ENCODE results near the gene PRKN. TPM values are rescaled to one million over a fixed set of nuclear protein-coding genes. Genes with fewer than 3 reads are reported as not detected.

Gene PRKN
- total and polyA plus RNA-seq, 2 experiments from 2014 or later = 0.10 to 0.84 TPM

DNA sequence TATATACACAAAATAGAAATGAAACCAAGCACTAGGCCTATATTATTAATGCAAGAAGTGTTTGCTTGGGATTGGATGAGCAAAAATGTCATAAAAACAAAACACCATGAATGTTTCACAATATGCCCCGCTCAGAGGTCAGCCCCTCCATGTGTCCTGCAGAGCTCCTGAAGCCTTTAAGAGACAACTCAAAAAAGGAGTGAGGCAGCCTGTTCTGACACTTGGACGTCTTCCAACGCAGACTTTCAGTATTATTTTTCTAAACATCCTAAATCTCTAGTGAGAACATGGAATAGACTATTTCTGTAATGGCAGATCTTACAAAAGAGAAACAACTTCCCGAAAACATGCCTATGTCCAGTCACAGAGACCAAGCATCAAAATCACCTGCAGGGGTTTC lies 322.6 kb downstream of the PRKN start:
- no peaks in the 10 kb centered on the region for H3K27me3 Mint-ChIP-seq (ENCODE audit: insufficient read depth, low read depth, poor library complexity)

More for the DNA sequence above, 322.6 kb downstream of the PRKN start:
- H3K9me2 ChIP-seq (ENCODE audit: insufficient read depth) = peaks cover 14% of the 10 kb centered on the region
- H4K20me1 ChIP-seq (replicated peaks; ENCODE audit: insufficient read depth) = no peaks in the 10 kb centered on the region
- H3K4me1 ChIP-seq (ENCODE audit: insufficient read depth) = peaks cover 12% of the 10 kb centered on the region
- ATAC-seq = no peak
- H3K27me3 ChIP-seq (ENCODE audit: insufficient read depth) = no peaks in the 10 kb centered on the region
- H3K4me3 ChIP-seq = no peak overlapping the region
- Mint-ChIP-seq H3K27ac (no peak overlapping the region), H3K9me3 (no peaks in the 10 kb centered on the region), H3K4me1 (peaks cover 25% of the 10 kb centered on the region), H3K36me3 (ENCODE audit: low read depth) (no peaks in the 10 kb centered on the region), H3K4me3 (no peak overlapping the region)
- no peaks in the 10 kb centered on the region for H3K79me2 ChIP-seq (replicated peaks; ENCODE audit: insufficient read depth)
- H3F3A ChIP-seq (replicated peaks; ENCODE audit: low read depth) = no peaks in the 10 kb centered on the region
- H3K4me2 ChIP-seq = no peak overlapping the region
- no peak overlapping the region for H2AFZ ChIP-seq
- H3K36me3 ChIP-seq (ENCODE audit: insufficient read depth) = no peaks in the 10 kb centered on the region
- no peak for DNase-seq (ENCODE audit: low spot score)
- no peak for TF ChIP-seq EZH2phosphoT487 (IDR thresholded peaks at IDR 0.05; ENCODE audit: unreplicated experiment)
- no peak for TF ChIP-seq NANOG (IDR thresholded peaks at IDR 0.05; ENCODE audit: borderline replicate concordance)
- TF ChIP-seq ETS1 (IDR thresholded peaks at IDR 0.05) = no peak
- no peak for TF ChIP-seq JUNB (IDR thresholded peaks at IDR 0.05; ENCODE audit: unreplicated experiment)
- TF ChIP-seq, protein P1, sequence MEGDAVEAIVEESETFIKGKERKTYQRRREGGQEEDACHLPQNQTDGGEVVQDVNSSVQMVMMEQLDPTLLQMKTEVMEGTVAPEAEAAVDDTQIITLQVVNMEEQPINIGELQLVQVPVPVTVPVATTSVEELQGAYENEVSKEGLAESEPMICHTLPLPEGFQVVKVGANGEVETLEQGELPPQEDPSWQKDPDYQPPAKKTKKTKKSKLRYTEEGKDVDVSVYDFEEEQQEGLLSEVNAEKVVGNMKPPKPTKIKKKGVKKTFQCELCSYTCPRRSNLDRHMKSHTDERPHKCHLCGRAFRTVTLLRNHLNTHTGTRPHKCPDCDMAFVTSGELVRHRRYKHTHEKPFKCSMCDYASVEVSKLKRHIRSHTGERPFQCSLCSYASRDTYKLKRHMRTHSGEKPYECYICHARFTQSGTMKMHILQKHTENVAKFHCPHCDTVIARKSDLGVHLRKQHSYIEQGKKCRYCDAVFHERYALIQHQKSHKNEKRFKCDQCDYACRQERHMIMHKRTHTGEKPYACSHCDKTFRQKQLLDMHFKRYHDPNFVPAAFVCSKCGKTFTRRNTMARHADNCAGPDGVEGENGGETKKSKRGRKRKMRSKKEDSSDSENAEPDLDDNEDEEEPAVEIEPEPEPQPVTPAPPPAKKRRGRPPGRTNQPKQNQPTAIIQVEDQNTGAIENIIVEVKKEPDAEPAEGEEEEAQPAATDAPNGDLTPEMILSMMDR (conservative IDR thresholded peaks at IDR 0.05; ENCODE audit: low read depth in 2 of 2) = no peak
- TF ChIP-seq EZH2 (IDR thresholded peaks at IDR 0.05; ENCODE audit: low read depth, unreplicated experiment) = no peak
- TF ChIP-seq STAT1 (IDR thresholded peaks at IDR 0.05; ENCODE audit: unreplicated experiment) = no peak
- TF ChIP-seq CREB1 (CRISPR knock-in tag; IDR thresholded peaks at IDR 0.05; ENCODE audit: low read depth) = no peak
- TF ChIP-seq POLR2AphosphoS5 (IDR thresholded peaks at IDR 0.05; ENCODE audit: low read depth) = no peak
- TF ChIP-seq REST (IDR thresholded peaks at IDR 0.05; ENCODE audit: unreplicated experiment) = no peak
- no peak for TF ChIP-seq ZNF114 (CRISPR knock-in tag; IDR thresholded peaks at IDR 0.05)
- TF ChIP-seq ZNF331 (CRISPR knock-in tag; IDR thresholded peaks at IDR 0.05; ENCODE audit: low read depth) = no peak
- no peak for TF ChIP-seq ZNF462 (CRISPR knock-in tag; IDR thresholded peaks at IDR 0.05)
- no peak overlapping the region for H3K27ac ChIP-seq (ENCODE audit: low read depth)

All from GM23338 (cell line).